HepG2 (cell line): ENCODE data around the gene SUN1. TPM values are rescaled to one million over a fixed set of nuclear protein-coding genes. Genes with fewer than 3 reads are reported as not detected.

Experiments
- ATAC-seq: fragments of 200-7000 bp; cut with Tn5 transposase; 3 replicates; pipeline ENCODE4 v1.9.1; 2020; ENCODE audit warnings: mild to moderate bottlenecking, moderate library complexity
- BruUV-seq: library from RNA; stranded (reverse); fragments of 400-500 nt; replicated peaks from 2 replicates; lab custom pipeline; 2021; lab: Mats Ljungman, UMichigan
- CTCF ChIA-PET: fragments of 300-600 bp; formaldehyde crosslinking; extraction: SDS; loops from one replicate; lab custom pipeline; 2021; ENCODE audit warnings: low total read pairs, inconsistent platforms, low intra/inter-chr PET ratio; lab: Yijun Ruan, JAX
- POLR2A ChIA-PET: fragments of 350-600 bp; sonication (Branson Sonifier 250); formaldehyde crosslinking; loops from one replicate; lab custom pipeline; 2020; ENCODE audit warnings: antibody characterized with exemption, inconsistent platforms; lab: Yijun Ruan, JAX
- DNase-seq: peaks from one replicate; pipeline ENCODE4 v3.0.0-alpha.2; 2015; ENCODE audit warnings: low spot score
- FAIRE-seq: peaks from 3 replicates; lab custom pipeline; 2011; peaks lifted over from hg19 to GRCh38; lab: Jason Lieb, UNC
- H2AFZ ChIP-seq: one replicate; pipeline ENCODE4 v1.6.1; 2011; ENCODE audit warnings: low read length, inconsistent platforms
- H3K27ac ChIP-seq: fragments of 300-600 bp; 3 replicates; pipeline ENCODE4 v1.8.0; 2011; ENCODE audit warnings: mixed run types, mild to moderate bottlenecking, mixed read lengths, low read length, inconsistent platforms; ENCODE audit not compliant: insufficient read depth; ENCODE audit errors: extremely low read length
- H3K27me3 ChIP-seq, 2 experiments: fragments of 200-600 bp in 1 of 2; 2 replicates in 1 of 2; 3 replicates in 1 of 2; pipeline versions ENCODE4 v1.6.0 to v1.8.0; 2011; ENCODE audit warnings: low read length in 2 of 2, mild to moderate bottlenecking in 2 of 2, moderate library complexity in 2 of 2, inconsistent platforms in 1 of 2; ENCODE audit not compliant: insufficient read depth in 2 of 2, control insufficient read depth in 1 of 2
- H3K36me3 ChIP-seq, 2 experiments: fragments of 200-600 bp in 1 of 2; replicated peaks in 1 of 2; 2 replicates in 1 of 2; 3 replicates in 1 of 2; pipeline versions ENCODE4 v1.5.1 to v1.8.0; 2011; ENCODE audit warnings: low read length in 2 of 2, inconsistent platforms in 1 of 2; ENCODE audit not compliant: insufficient read depth in 2 of 2, control insufficient read depth in 1 of 2
- H3K4me1 ChIP-seq: 2 replicates; pipeline ENCODE4 v1.5.1; 2012; ENCODE audit warnings: low read length, inconsistent platforms; ENCODE audit not compliant: insufficient read depth
- H3K4me2 ChIP-seq: 2 replicates; pipeline ENCODE4 v1.6.0; 2011; ENCODE audit warnings: low read depth, low read length, inconsistent platforms
- H3K4me3 ChIP-seq, 3 experiments: fragments of 200-600 bp in 1 of 3; sonication (generic), shearing (Covaris generic) in 1 of 3; replicated peaks in 1 of 3; 2 replicates each; pipeline ENCODE4 v1.5.1; 2011 to 2016; ENCODE audit warnings: low read length in 3 of 3, inconsistent platforms in 2 of 3, low read depth in 2 of 3, mild to moderate bottlenecking in 2 of 3, control low read depth in 1 of 3, mixed read lengths in 1 of 3; ENCODE audit not compliant: insufficient read depth in 1 of 3
- H3K79me2 ChIP-seq: one replicate; pipeline ENCODE4 v1.6.1; 2011; ENCODE audit warnings: low read length, inconsistent platforms; ENCODE audit not compliant: insufficient read depth
- H3K9ac ChIP-seq: 2 replicates; pipeline ENCODE4 v1.6.0; 2011; ENCODE audit warnings: mild to moderate bottlenecking, low read depth, low read length, inconsistent platforms; ENCODE audit not compliant: insufficient read depth
- H3K9me3 ChIP-seq: 2 replicates; pipeline ENCODE4 v1.5.1; 2012; ENCODE audit warnings: mild to moderate bottlenecking, low read length
- H4K20me1 ChIP-seq: 2 replicates; pipeline ENCODE4 v1.6.0; 2011; ENCODE audit warnings: inconsistent platforms, mild to moderate bottlenecking, low read length, moderate library complexity; ENCODE audit not compliant: insufficient read depth
- ASH2L ChIP-seq: fragments of 300-600, 200-600 bp; sonication (generic); IDR thresholded peaks from 2 replicates; pipeline ENCODE4 v1.7.0; 2017; ENCODE audit warnings: low read depth, mild to moderate bottlenecking, moderate library complexity, mixed read lengths, low read length; ENCODE audit not compliant: insufficient read length
- CREBL2 ChIP-seq: sonication (generic); formaldehyde crosslinking; IDR thresholded peaks from 2 replicates; pipeline ENCODE4 v1.8.1; 2023; ENCODE audit warnings: missing genetic modification reagents, mild to moderate bottlenecking, borderline replicate concordance
- ETV6 ChIP-seq: sonication (generic); formaldehyde crosslinking; conservative IDR thresholded peaks from 2 replicates; pipeline ENCODE4 v1.4.0; 2020; ENCODE audit warnings: missing genetic modification reagents
- HNF4A ChIP-seq: sonication (generic); formaldehyde crosslinking; IDR thresholded peaks from 2 replicates; pipeline ENCODE4 v1.4.0; 2020; ENCODE audit warnings: missing genetic modification reagents
- KMT2B ChIP-seq: IDR thresholded peaks from 2 replicates; pipeline ENCODE4 v1.6.1; 2016; ENCODE audit warnings: missing genetic modification reagents, missing compliant biosample characterization
- MYPOP ChIP-seq: sonication (generic); formaldehyde crosslinking; IDR thresholded peaks from 2 replicates; pipeline ENCODE4 v1.8.1; 2023; ENCODE audit warnings: mild to moderate bottlenecking, moderate library complexity, missing genetic modification reagents
- REPIN1 ChIP-seq: sonication (generic); formaldehyde crosslinking; IDR thresholded peaks from 2 replicates; pipeline ENCODE4 v1.8.0; 2022; ENCODE audit warnings: missing genetic modification reagents, low read depth, mild to moderate bottlenecking, borderline replicate concordance
- TOE1 ChIP-seq: sonication (generic); formaldehyde crosslinking; IDR thresholded peaks from 2 replicates; pipeline ENCODE4 v1.4.0; 2020; ENCODE audit warnings: mild to moderate bottlenecking, missing genetic modification reagents
- ZBTB7B ChIP-seq: sonication (generic); formaldehyde crosslinking; IDR thresholded peaks from 2 replicates; pipeline ENCODE4 v1.4.0; 2020; ENCODE audit warnings: missing genetic modification reagents
- ZHX2 ChIP-seq, 2 experiments: sonication (generic) in 1 of 2; formaldehyde crosslinking in 1 of 2; IDR thresholded peaks; 2 replicates each; pipeline versions ENCODE4 v1.6.1 to v1.9.0; 2014 to 2022; ENCODE audit warnings: antibody characterized with exemption in 1 of 2, borderline replicate concordance in 1 of 2, inconsistent platforms in 1 of 2, low read depth in 1 of 2, missing genetic modification reagents in 1 of 2
- ZNF224 ChIP-seq: sonication (generic); formaldehyde crosslinking; IDR thresholded peaks from 2 replicates; pipeline ENCODE4 v1.5.0; 2020; ENCODE audit warnings: mild to moderate bottlenecking, missing genetic modification reagents
- ZNF335 ChIP-seq: sonication (generic); formaldehyde crosslinking; IDR thresholded peaks from 2 replicates; pipeline ENCODE4 v1.4.0; 2020; ENCODE audit warnings: missing genetic modification reagents
- ZNF432 ChIP-seq: sonication (generic); formaldehyde crosslinking; IDR thresholded peaks from 2 replicates; pipeline ENCODE4 v1.5.0; 2020; ENCODE audit warnings: missing genetic modification reagents, mild to moderate bottlenecking, borderline replicate concordance
- ZNF543 ChIP-seq: sonication (generic); formaldehyde crosslinking; IDR thresholded peaks from 2 replicates; pipeline ENCODE4 v1.4.0; 2020; ENCODE audit warnings: mild to moderate bottlenecking, missing genetic modification reagents
- ZNF557 ChIP-seq: sonication (generic); formaldehyde crosslinking; IDR thresholded peaks from 2 replicates; pipeline ENCODE4 v1.4.0; 2020; ENCODE audit warnings: missing genetic modification reagents
- ZNF589 ChIP-seq: sonication (generic); formaldehyde crosslinking; conservative IDR thresholded peaks from 2 replicates; pipeline ENCODE4 v1.8.0; 2022; ENCODE audit warnings: mild to moderate bottlenecking, moderate library complexity, missing genetic modification reagents
- ZNF773 ChIP-seq: sonication (generic); formaldehyde crosslinking; IDR thresholded peaks from 2 replicates; pipeline ENCODE4 v1.4.0; 2020; ENCODE audit warnings: missing genetic modification reagents, borderline replicate concordance
- WGBS: methylation state at CpG from one replicate; pipeline ENCODE4 v1.1.6; 2017; ENCODE audit warnings: low lambda C conversion rate; 5-methylcytosine and 5-hydroxymethylcytosine counted together
- in situ Hi-C: cut with HindIII; loops from 2 replicates; pipeline ENCODE4 v1.10.0; 2017; ENCODE audit warnings: low pct_unique_long_range_greater_than_20kb; ENCODE audit not compliant: extremely low pct_ligation_motif_present
- intact Hi-C: fragments of 100-400 bp; cut with micrococcal nuclease; formaldehyde crosslinking; loops from one replicate; pipeline ENCODE4 v1.10.0; 2022; ENCODE audit not compliant: unreplicated experiment
- polyA plus RNA-seq, 8 experiments: library from polyadenylated mRNA; depleted of rRNA in 3 of 8; stranded (reverse) in 7 of 8; unstranded in 1 of 8; fragments of >200 nt; fragmentation: Illumina TruSeq in 4 of 8; extraction: Trizol in 4 of 8; gene quantifications; 2 replicates each; pipeline versions ENCODE4 v1.2.1 to v1.2.3, GENCODE V29; 2011 to 2016; ENCODE audit warnings: low read depth in 4 of 8, missing spikeins in 1 of 8, mixed read lengths in 1 of 8; ENCODE audit not compliant: insufficient read depth in 1 of 8
- total RNA-seq, 5 experiments: library from RNA; depleted of rRNA; stranded (reverse); fragments of >200 nt; fragmentation: Illumina TruSeq; extraction: Trizol; gene quantifications; 2 replicates each; pipeline ENCODE4 v1.2.3, GENCODE V29; 2016; ENCODE audit warnings: low read depth in 1 of 5

The SUN1 gene
- total and polyA plus RNA-seq, 2 of the 13 experiments (the other 11 are each of a cell fraction or from before 2014, with no cell fraction given), result 47.0 to 126 TPM

- no peak for TF ChIP-seq REPIN1 (CRISPR knock-in tag)
- TF ChIP-seq ETV6 (CRISPR knock-in tag), result no peak
- TF ChIP-seq HNF4A (CRISPR knock-in tag), result no peak
- no peak for TF ChIP-seq TOE1 (CRISPR knock-in tag)
- no peak for TF ChIP-seq ZNF432 (CRISPR knock-in tag)
- TF ChIP-seq ZNF773, result no peak
- no peak for TF ChIP-seq ZBTB7B (CRISPR knock-in tag)
- TF ChIP-seq, all 625 proteins: peak for 0
Observed at GRCh38 chr7:918441-919113, 86.3 kb downstream of the SUN1 start (continued).

- Histone ChIP-seq H3K9me3 (no peaks in the 10 kb centered on the region), H3K4me1 (peaks cover 9% of the 10 kb centered on the region; the same call in 1 of the 2 replicates), H2AFZ (no peak overlapping the region), H3K79me2 (no peaks in the 10 kb centered on the region), H3K4me2 (no peak overlapping the region), H3K36me3 (no peaks in the 10 kb centered on the region), H3K27ac (no peak overlapping the region), H4K20me1 (no peaks in the 10 kb centered on the region), H3K27me3 (no peaks in the 10 kb centered on the region), H3K9ac (no peak overlapping the region), H3K4me3 (no peak overlapping the region)
- ChIA-PET CTCF (no interaction called here), POLR2A (no interaction called here)
- in situ Hi-C loops, result no loop called here
- FAIRE-seq (no peak), DNase-seq (no peak), ATAC-seq (no peak)
- intact Hi-C loops, result no loop called here
- WGBS, result 92% methylated on average over 3 of the region's 13 CpGs
- BruUV-seq, result no TSS peak
- TF ChIP-seq ZHX2 (IDR thresholded peaks at IDR 0.05; ENCODE audit: low read depth) (no peak), ZHX2 (CRISPR knock-in tag; IDR thresholded peaks at IDR 0.05; ENCODE audit: borderline replicate concordance) (no peak), CREBL2 (CRISPR knock-in tag) (no peak), ZNF589 (CRISPR knock-in tag) (no peak), MYPOP (CRISPR knock-in tag) (no peak), ZNF335 (CRISPR knock-in tag) (no peak), KMT2B (no peak), ZNF543 (no peak), ASH2L (no peak), ZNF557 (CRISPR knock-in tag) (no peak), ZNF224 (CRISPR knock-in tag) (no peak)
Observed at GRCh38 chr7:919114-919442, 86.8 kb downstream of the SUN1 start.
